Measurements from ENCODE around the gene MDK. TPM values are rescaled to one million over a fixed set of nuclear protein-coding genes. Genes with fewer than 3 reads are reported as not detected.

Gene MDK
- total RNA-seq, 2 donors from 2014 or later, result 36.9 to 63.0 TPM

DNA sequence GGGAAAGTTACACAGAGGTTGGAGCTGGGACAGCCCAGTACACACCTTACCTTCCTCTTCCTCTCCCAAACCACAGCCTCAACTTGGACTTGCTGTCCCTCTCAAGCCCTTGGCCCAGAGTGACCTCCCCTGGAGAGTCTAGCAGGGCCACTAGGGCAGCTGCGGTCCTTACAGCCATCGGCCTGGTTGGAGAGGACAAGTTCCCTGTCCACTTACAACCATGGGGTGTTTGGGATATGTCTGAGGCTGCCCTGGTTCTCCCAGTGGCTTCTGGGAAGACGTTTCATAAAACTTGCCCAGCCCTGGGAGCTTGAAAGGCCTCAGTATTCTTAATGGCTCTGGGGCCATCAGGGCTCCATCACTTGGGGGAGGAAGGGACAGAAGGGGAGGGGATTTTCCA is 47.3 kb upstream of the MDK start:
- TF ChIP-seq, protein P1, sequence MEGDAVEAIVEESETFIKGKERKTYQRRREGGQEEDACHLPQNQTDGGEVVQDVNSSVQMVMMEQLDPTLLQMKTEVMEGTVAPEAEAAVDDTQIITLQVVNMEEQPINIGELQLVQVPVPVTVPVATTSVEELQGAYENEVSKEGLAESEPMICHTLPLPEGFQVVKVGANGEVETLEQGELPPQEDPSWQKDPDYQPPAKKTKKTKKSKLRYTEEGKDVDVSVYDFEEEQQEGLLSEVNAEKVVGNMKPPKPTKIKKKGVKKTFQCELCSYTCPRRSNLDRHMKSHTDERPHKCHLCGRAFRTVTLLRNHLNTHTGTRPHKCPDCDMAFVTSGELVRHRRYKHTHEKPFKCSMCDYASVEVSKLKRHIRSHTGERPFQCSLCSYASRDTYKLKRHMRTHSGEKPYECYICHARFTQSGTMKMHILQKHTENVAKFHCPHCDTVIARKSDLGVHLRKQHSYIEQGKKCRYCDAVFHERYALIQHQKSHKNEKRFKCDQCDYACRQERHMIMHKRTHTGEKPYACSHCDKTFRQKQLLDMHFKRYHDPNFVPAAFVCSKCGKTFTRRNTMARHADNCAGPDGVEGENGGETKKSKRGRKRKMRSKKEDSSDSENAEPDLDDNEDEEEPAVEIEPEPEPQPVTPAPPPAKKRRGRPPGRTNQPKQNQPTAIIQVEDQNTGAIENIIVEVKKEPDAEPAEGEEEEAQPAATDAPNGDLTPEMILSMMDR (IDR thresholded peaks at IDR 0.05), result no peak
- no peak for TF ChIP-seq POLR2A (IDR thresholded peaks at IDR 0.05)
- ATAC-seq (no peak), DNase-seq (no peak)
- H3K9me3 ChIP-seq, result no peaks in the 10 kb centered on the region
- H3K27ac ChIP-seq, result no peak overlapping the region
- H3K4me3 ChIP-seq, result no peak overlapping the region
- H3K27me3 ChIP-seq, result peaks cover 0 to 15% of the 10 kb centered on the region in 2 donors
- intact Hi-C loops (cut with DNase I), result no loop called here
- peaks cover 24% of the 10 kb centered on the region for H3K4me1 ChIP-seq
- WGBS, 2 donors, result 95 to 100% methylated on average over 2 to 3 of the region's 3 CpGs
- no peaks in the 10 kb centered on the region for H3K36me3 ChIP-seq (replicated peaks in 1 of 2; ENCODE audit: insufficient read depth in 1 of 2, low read depth in 2 of 2)

DNA sequence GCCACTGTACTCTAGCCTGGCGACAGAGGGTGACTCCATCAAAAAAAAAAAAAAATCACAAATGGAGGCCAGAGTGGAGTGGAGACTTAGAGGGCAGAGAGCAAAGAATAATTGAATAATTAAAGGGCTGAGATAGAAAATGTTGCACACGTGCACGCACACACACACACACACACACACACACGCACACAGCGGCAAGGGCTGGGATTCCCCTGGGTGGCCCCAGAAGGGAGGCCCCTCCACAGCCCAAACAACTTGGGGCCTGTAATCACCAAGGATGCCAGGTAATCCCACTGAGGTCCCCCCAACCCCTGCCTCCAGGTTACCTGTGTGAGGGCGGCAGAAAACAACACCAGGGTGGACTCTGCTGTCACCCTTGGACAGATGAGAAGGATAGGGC is 46.2 kb upstream of the MDK start:
- Histone ChIP-seq H3K9me3 (no peaks in the 10 kb centered on the region), H3K27ac (no peak overlapping the region), H3K36me3 (replicated peaks in 1 of 2; ENCODE audit: insufficient read depth in 1 of 2, low read depth in 2 of 2) (no peaks in the 10 kb centered on the region), H3K4me1 (peaks cover 28% of the 10 kb centered on the region), H3K27me3 (peaks cover 0 to 15% of the 10 kb centered on the region in 2 donors), H3K4me3 (no peak overlapping the region)
- no peak for DNase-seq
- 90 to 93% methylated on average over 5 to 6 of the region's 6 CpGs for WGBS, 2 donors
- intact Hi-C loops (cut with DNase I), result no loop called here
- ATAC-seq, result no peak
- no peak for TF ChIP-seq POLR2A (IDR thresholded peaks at IDR 0.05)
- TF ChIP-seq, protein P1 (IDR thresholded peaks at IDR 0.05), result no peak

DNA sequence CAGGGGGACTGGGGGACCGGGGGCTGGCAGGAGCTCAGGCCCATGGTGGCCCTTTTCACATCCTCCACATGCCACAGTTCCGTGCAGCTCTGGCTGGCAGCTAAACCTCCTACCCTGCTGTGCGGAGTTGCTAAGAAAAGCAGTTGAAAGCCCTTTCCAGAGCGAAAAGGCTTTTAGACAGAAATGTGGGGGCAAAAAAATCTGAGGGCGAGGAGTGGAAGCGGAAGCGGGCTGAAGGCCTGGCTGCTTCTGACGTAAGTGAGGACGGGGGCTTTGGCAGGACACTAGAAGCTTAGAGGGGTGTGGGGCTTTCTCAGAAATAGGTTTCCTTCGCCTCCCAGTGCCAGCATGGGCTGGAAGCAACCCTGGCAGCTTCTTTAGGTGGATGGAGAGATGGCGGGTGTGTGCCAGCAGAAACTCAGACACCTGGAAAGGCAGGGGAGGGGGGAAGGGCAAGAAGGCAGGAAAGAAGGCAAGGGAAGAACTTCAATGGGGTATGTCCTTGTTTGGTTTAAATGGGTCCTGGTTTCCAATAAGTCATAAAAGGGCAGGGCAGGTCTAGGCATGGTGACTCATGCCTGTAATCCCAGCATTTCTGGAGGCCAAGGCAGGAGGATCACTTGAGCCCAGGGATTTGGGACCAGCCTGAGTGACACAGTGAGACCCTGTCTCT is 45.4 kb upstream of the MDK start:
- intact Hi-C loops (cut with DNase I), result no loop called here
- H3K27me3 ChIP-seq, result peaks cover 0 to 15% of the 10 kb centered on the region in 2 donors
- H3K4me3 ChIP-seq, result no peak overlapping the region
- ATAC-seq (no peak), DNase-seq (no peak)
- TF ChIP-seq, protein P1 (IDR thresholded peaks at IDR 0.05), result no peak
- no peak for TF ChIP-seq POLR2A (IDR thresholded peaks at IDR 0.05)
- peaks cover 28% of the 10 kb centered on the region for H3K4me1 ChIP-seq
- no peaks in the 10 kb centered on the region for H3K36me3 ChIP-seq (replicated peaks in 1 of 2; ENCODE audit: insufficient read depth in 1 of 2, low read depth in 2 of 2)
- 89 to 96% methylated on average over 10 to 11 of the region's 11 CpGs for WGBS, 2 donors
- H3K27ac ChIP-seq, result no peak overlapping the region
- H3K9me3 ChIP-seq, result no peaks in the 10 kb centered on the region

DNA sequence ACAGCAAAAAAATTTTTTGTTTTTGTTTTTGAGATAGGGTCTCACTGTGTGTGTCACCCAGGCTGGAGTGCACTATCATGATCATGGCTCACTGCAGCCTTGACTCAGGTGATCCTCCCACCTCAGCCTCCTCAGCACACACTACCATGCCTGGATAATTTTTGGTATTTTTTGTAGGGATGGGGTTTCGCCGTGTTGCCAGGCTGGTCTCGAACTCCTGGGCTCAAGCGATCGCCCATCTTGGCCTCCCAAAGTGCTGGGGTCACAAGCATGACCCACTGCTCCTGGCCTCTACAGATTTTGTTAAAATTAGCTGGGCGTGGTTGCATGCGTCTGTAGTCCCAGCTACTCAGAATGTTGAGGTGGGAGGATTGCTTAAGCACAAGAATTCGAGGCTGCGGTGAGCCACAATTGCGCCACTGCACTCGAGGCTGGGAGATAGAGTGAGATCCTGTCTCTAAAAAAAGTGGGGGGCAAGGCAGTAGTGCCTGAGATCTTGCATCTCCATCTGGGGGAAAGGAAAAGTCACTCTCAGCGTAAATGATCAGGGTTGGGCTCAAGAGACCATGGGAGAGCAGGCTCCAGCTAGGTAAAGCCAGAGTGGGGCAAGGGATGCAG is 44.8 kb upstream of the MDK start:
- H3K4me1 ChIP-seq, result peaks cover 28% of the 10 kb centered on the region
- DNase-seq, result no peak
- peaks cover 0 to 15% of the 10 kb centered on the region in 2 donors for H3K27me3 ChIP-seq
- H3K27ac ChIP-seq, result no peak overlapping the region
- H3K4me3 ChIP-seq, result no peak overlapping the region
- ATAC-seq, result no peak
- WGBS, 2 donors, result 85 to 96% methylated on average over 12 of the region's 12 CpGs
- TF ChIP-seq, protein P1 (IDR thresholded peaks at IDR 0.05), result no peak
- TF ChIP-seq POLR2A (IDR thresholded peaks at IDR 0.05), result no peak
- H3K9me3 ChIP-seq, result no peaks in the 10 kb centered on the region
- intact Hi-C loops (cut with DNase I), result no loop called here
- no peaks in the 10 kb centered on the region for H3K36me3 ChIP-seq (replicated peaks in 1 of 2; ENCODE audit: insufficient read depth in 1 of 2, low read depth in 2 of 2)

All from body of pancreas (tissue), 4 donors.